GM19240 (cell line): ENCODE results near the gene STS.

Experiments
- DNase-seq: peaks from one replicate; pipeline ENCODE4 v3.0.0; 2011; ENCODE audit warnings: low spot score; ENCODE audit not compliant: insufficient read length

The STS gene

GRCh38 chrX:7147413-7147977 lies at the start of gene STS:
TSS of gene STS (plus strand) at chrX:7147712. CDS start at chrX:7253200, 105,488 bp downstream.
- peak; percentile 14 for DNase-seq

GRCh38 chrX:7100022-7100421 lies 47.5 kb upstream of the STS start:
- DNase-seq = no peak

GRCh38 chrX:7102119-7102518 lies 45.4 kb upstream of the STS start:
- no peak for DNase-seq

- no peak for DNase-seq
Observed at GRCh38 chrX:7106649-7107048, 40.9 kb upstream of the STS start.

- DNase-seq = no peak
Observed at GRCh38 chrX:7108030-7108429, 39.5 kb upstream of the STS start.

GRCh38 chrX:7109049-7109531 lies 38.4 kb upstream of the STS start:
- no peak for DNase-seq

GRCh38 chrX:7109838-7110793 lies 37.4 kb upstream of the STS start:
- DNase-seq = no peak

- DNase-seq = no peak
Observed at GRCh38 chrX:7110821-7111276, 36.7 kb upstream of the STS start.

- DNase-seq = no peak
Observed at GRCh38 chrX:7111518-7111917, 36.0 kb upstream of the STS start.

GRCh38 chrX:7112071-7112470 lies 35.4 kb upstream of the STS start:
- no peak for DNase-seq

GRCh38 chrX:7115557-7115956 lies 32.0 kb upstream of the STS start:
- no peak for DNase-seq

- DNase-seq = no peak
Observed at GRCh38 chrX:7116081-7116480, 31.4 kb upstream of the STS start.

- DNase-seq = no peak
Observed at GRCh38 chrX:7117587-7117986, 29.9 kb upstream of the STS start.

- DNase-seq = no peak
Observed at GRCh38 chrX:7119950-7120877, 27.3 kb upstream of the STS start.

GRCh38 chrX:7120878-7121219 lies 26.7 kb upstream of the STS start:
- no peak for DNase-seq

- no peak for DNase-seq
Observed at GRCh38 chrX:7127056-7127455, 20.5 kb upstream of the STS start.

- no peak for DNase-seq
Observed at GRCh38 chrX:7131621-7132020, 15.9 kb upstream of the STS start.

GRCh38 chrX:7132335-7133049 lies 15.0 kb upstream of the STS start:
- no peak for DNase-seq

- no peak for DNase-seq
Observed at GRCh38 chrX:7133050-7133440, 14.5 kb upstream of the STS start.

- no peak for DNase-seq
Observed at GRCh38 chrX:7134981-7135380, 12.5 kb upstream of the STS start.
